HG03196 (cell line): ENCODE data around the gene TBRG4.

Source experiments
- ATAC-seq: cut with Tn5 transposase; IDR thresholded peaks from one replicate; pipeline ENCODE4 v1.9.1; 2021; ENCODE audit not compliant: unreplicated experiment

TBRG4 gene

GRCh38 chr7:45092100-45092930, 19.2 kb downstream of the TBRG4 start:
- no peak for ATAC-seq

GRCh38 chr7:45089341-45089891, 22.1 kb downstream of the TBRG4 start:
- no peak for ATAC-seq

GRCh38 chr7:45088821-45089340, 22.6 kb downstream of the TBRG4 start, which contains the start of gene NACAD:
NACAD (minus strand) TSS chr7:45088969; CDS start chr7:45088894, 75 bp downstream.
- ATAC-seq: no peak

- no peak for ATAC-seq
Observed at GRCh38 chr7:45088146-45088701, 23.3 kb downstream of the TBRG4 start.

GRCh38 chr7:45087301-45088145, 24.0 kb downstream of the TBRG4 start:
- no peak for ATAC-seq

- ATAC-seq: no peak
Observed at GRCh38 chr7:45086331-45087065, 25.0 kb downstream of the TBRG4 start.

- no peak for ATAC-seq
Observed at GRCh38 chr7:45085619-45086200, 25.8 kb downstream of the TBRG4 start.

- no peak for ATAC-seq
Observed at GRCh38 chr7:45084901-45085618, 26.4 kb downstream of the TBRG4 start.

- no peak for ATAC-seq
Observed at GRCh38 chr7:45084336-45084735, 27.2 kb downstream of the TBRG4 start.

GRCh38 chr7:45082831-45083331, 28.6 kb downstream of the TBRG4 start:
- ATAC-seq: no peak

GRCh38 chr7:45082031-45082830, 29.3 kb downstream of the TBRG4 start:
- ATAC-seq: no peak

- no peak for ATAC-seq
Observed at GRCh38 chr7:45081670-45081974, 29.9 kb downstream of the TBRG4 start.

GRCh38 chr7:45080958-45081669, 30.4 kb downstream of the TBRG4 start:
- no peak for ATAC-seq

- no peak for ATAC-seq
Observed at GRCh38 chr7:45080265-45080957, 31.1 kb downstream of the TBRG4 start.

- ATAC-seq: no peak
Observed at GRCh38 chr7:45078125-45078681, 33.3 kb downstream of the TBRG4 start.

GRCh38 chr7:45077579-45077978, 33.9 kb downstream of the TBRG4 start:
- ATAC-seq: no peak

- no peak for ATAC-seq
Observed at GRCh38 chr7:45076946-45077345, 34.6 kb downstream of the TBRG4 start.
